ENCODE data around the gene STRN3. TPM values are rescaled to one million over a fixed set of nuclear protein-coding genes. Genes with fewer than 3 reads are reported as not detected.
"Not testable (repeated sequence)": the region's sequence is repeated elsewhere in the genome, so short reads cannot be mapped to it uniquely, and the experiment has no call there.

Gene STRN3
- total RNA-seq, 6 experiments from 2014 or later, result 19.5 to 28.0 (median 21.5) TPM

DNA sequence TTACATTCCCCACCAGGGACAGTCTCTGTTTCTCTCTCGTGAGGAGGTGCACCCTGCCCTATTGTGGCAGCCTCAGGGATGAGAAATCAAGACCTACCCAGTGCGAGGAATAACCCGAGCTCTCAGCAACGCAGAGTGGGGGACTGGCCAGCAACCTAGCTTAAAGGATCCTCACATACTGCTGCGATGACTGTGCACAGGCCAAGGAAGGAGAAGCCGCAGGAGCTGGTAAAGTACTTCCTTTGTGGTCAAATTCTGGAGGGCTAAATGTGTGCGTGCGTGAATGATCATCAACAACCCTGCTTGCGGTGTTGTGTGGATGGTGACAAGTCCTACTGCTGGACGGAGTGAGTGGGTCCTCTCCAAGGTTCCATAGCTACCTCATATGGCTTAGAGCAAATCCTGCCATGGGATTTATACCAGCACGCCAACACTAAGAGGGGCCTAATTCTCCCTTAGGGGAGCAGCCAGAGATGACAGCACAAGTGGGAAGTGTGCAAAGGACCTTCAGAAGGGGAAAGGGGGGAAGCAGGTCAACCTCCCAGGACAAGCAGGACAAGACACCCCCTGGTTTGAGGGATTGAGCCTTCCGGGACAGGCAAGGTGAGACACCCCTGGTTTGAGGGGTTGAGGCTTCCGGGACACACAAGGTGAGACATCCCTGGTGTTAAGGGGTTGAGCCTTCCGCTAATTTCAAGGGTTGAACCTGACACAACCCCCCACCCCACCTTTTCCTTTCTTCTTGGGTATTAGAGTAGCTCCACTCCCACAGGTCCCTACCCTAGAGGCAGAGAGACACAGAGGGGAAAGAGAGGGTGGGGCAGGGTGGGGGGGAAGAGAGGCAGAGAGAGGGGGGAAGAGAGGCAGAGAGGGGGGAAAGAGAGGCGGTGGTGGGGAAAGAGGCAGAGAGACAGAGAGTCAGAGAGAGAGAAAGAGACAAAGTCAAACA lies 59.5 kb downstream of the STRN3 start:
- WGBS (ENCODE audit: insufficient coverage, low coverage, low lambda C conversion rate, missing lambda C conversion rate), result 88% methylated on average over 5 of the region's 15 CpGs
- Histone ChIP-seq H3K27ac (no peak overlapping the region), H3K4me1 (no peaks in the 10 kb centered on the region), H3K27me3 (no peaks in the 10 kb centered on the region), H3K9me3 (peaks cover 0 to 5% (median 0%) of the 10 kb centered on the region in 4 donors), H3K36me3 (no peaks in the 10 kb centered on the region), H3K4me3 (no peak overlapping the region)
- ATAC-seq (peak in 2 of 4 donors; percentile 14 to 20), DNase-seq (no peak)
- no peak for TF ChIP-seq POLR2A (IDR thresholded peaks at IDR 0.05)
- TF ChIP-seq CTCF (IDR thresholded peaks at IDR 0.05), result no peak
- intact Hi-C loops (cut with DNase I), result no loop called here

GRCh38 chr14:30965861-30966260 lies 60.3 kb downstream of the STRN3 start:
- DNase-seq; H3K36me3 ChIP-seq; H3K27me3 ChIP-seq; H3K4me3 ChIP-seq; H3K9me3 ChIP-seq; H3K4me1 ChIP-seq; intact Hi-C loops (cut with DNase I); H3K27ac ChIP-seq: not testable (repeated sequence)
- whole genome bisulfite sequencing (ENCODE audit: insufficient coverage, low coverage, low lambda C conversion rate, missing lambda C conversion rate), result 98% methylated on average over 8 of the region's 8 CpGs
- ATAC-seq, result peak in 1 of 4 donors; percentile 34

- H3K9me3 ChIP-seq; intact Hi-C loops (cut with DNase I); ATAC-seq; H3K4me3 ChIP-seq; H3K27me3 ChIP-seq; H3K36me3 ChIP-seq; DNase-seq; H3K27ac ChIP-seq: not testable (repeated sequence)
- 90% methylated on average over 2 of the region's 2 CpGs for WGBS (ENCODE audit: insufficient coverage, low coverage, low lambda C conversion rate, missing lambda C conversion rate)
- H3K4me1 ChIP-seq, result peaks cover 0 to 18% (median 9%) of the 10 kb centered on the region in 4 donors
These were observed 63.6 kb downstream of the STRN3 start for GRCh38 chr14:30962537-30962936.

DNA sequence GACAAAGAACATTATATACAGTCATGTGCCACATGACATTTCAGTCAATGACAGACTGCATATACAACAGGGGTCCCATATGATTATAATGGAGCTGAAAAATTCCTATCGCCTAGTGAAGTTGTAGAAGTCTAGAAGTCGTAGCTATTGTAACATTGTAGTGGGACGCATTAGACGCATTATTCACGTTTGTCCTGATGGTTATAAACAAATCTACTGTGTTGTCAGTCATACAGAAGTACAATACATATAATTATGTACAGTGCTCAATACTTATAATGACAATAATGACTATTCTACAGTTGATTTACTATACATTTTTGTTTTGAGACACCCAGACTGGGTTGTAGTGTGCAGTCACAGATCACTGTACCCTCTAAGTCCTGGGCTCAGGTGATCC lies 64.8 kb downstream of the STRN3 start:
- DNase-seq (no peak), ATAC-seq (no peak)
- H3K4me1 ChIP-seq, result peaks cover 0 to 20% (median 9%) of the 10 kb centered on the region in 4 donors
- no peak for TF ChIP-seq CTCF (IDR thresholded peaks at IDR 0.05)
- TF ChIP-seq POLR2A (IDR thresholded peaks at IDR 0.05), result no peak
- no peak overlapping the region for H3K4me3 ChIP-seq
- 86% methylated on average over 5 of the region's 5 CpGs for WGBS (ENCODE audit: insufficient coverage, low coverage, low lambda C conversion rate, missing lambda C conversion rate)
- no peak overlapping the region for H3K27ac ChIP-seq
- intact Hi-C loops (cut with DNase I), result no loop called here
- no peaks in the 10 kb centered on the region for H3K27me3 ChIP-seq
- peaks cover 0 to 3% (median 0%) of the 10 kb centered on the region in 4 donors for H3K9me3 ChIP-seq
- H3K36me3 ChIP-seq, result no peaks in the 10 kb centered on the region

DNA sequence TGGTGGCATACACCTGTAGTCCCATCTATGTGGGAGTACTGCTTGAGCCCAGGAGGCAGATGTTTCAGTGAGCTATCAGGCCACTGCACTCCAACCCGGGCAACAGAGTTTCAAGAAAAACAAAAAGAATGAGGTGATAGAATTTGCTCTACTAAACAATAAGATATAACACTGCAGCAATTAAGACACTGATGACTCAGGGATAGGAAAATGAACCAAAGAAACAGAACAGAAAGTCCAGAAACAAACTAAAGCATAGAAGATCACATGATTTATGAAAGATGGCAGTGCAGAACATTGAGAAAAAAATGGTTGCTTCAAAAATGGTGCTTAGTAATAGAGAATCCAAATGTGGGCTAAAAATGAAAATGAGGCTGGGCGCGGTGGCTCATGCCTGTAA lies 66.0 kb downstream of the STRN3 start:
- H3K27ac ChIP-seq, result no peak overlapping the region
- DNase-seq, result no peak
- no peak for ATAC-seq
- H3K4me1 ChIP-seq, result peaks cover 0 to 20% (median 9%) of the 10 kb centered on the region in 4 donors
- 78% methylated on average over 1 of the region's 3 CpGs for WGBS (ENCODE audit: insufficient coverage, low coverage, low lambda C conversion rate, missing lambda C conversion rate)
- no peak for TF ChIP-seq CTCF (IDR thresholded peaks at IDR 0.05)
- TF ChIP-seq POLR2A (IDR thresholded peaks at IDR 0.05), result no peak
- H3K27me3 ChIP-seq, result no peaks in the 10 kb centered on the region
- peaks cover 0 to 8% (median 0%) of the 10 kb centered on the region in 4 donors for H3K36me3 ChIP-seq
- no peaks in the 10 kb centered on the region for H3K9me3 ChIP-seq
- no peak overlapping the region for H3K4me3 ChIP-seq
- intact Hi-C loops (cut with DNase I), result no loop called here

All from right lobe of liver (tissue), 6 donors.